Cardiac fibroblast (primary cell): ENCODE measurements around the gene LSAMP.
"Not testable (repeated sequence)": the region's sequence is repeated elsewhere in the genome, so short reads cannot be mapped to it uniquely, and the experiment has no call there.

Experiments
- DNase-seq, 2 donors: peaks; one replicate each; pipeline versions ENCODE4 v3.0.0 to v3.0.0-alpha.2; 2010; ENCODE audit warnings: low read depth in 2 of 2
- H3K4me3 ChIP-seq, 2 donors: replicated peaks in 1 of 2; 1 replicate in 1 of 2; 2 replicates in 1 of 2; pipeline ENCODE4 v1.5.1; 2011; ENCODE audit warnings: low read depth in 2 of 2, low read length in 2 of 2, mild to moderate bottlenecking in 2 of 2, moderate library complexity in 1 of 2
- TF ChIP-seq, protein P1 (sequence below): IDR thresholded peaks from one replicate; pipeline ENCODE4 v1.5.1; 2011; ENCODE audit warnings: low read depth, mild to moderate bottlenecking, low read length, inconsistent platforms

The LSAMP gene

DNA sequence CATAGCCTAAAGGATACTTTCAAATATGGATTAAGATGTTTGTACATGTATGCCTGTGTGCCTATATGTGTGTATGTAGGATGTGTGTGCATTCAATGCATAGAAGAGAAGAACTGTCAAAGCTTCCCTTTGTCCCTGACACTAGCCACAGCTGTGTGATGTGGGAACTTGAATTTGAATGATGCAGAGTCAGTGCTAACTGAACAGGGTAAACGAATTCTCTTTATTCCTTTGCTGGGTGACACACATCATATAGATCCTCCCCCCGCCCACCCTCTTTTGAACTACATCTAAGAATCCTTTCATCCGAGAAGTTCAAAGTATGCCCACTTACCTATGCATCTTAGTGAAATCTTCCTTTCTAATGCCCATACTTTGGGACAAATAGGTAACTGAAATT is 593.7 kb downstream of the LSAMP start:
- no peak overlapping the region for H3K4me3 ChIP-seq
- TF ChIP-seq, protein P1, sequence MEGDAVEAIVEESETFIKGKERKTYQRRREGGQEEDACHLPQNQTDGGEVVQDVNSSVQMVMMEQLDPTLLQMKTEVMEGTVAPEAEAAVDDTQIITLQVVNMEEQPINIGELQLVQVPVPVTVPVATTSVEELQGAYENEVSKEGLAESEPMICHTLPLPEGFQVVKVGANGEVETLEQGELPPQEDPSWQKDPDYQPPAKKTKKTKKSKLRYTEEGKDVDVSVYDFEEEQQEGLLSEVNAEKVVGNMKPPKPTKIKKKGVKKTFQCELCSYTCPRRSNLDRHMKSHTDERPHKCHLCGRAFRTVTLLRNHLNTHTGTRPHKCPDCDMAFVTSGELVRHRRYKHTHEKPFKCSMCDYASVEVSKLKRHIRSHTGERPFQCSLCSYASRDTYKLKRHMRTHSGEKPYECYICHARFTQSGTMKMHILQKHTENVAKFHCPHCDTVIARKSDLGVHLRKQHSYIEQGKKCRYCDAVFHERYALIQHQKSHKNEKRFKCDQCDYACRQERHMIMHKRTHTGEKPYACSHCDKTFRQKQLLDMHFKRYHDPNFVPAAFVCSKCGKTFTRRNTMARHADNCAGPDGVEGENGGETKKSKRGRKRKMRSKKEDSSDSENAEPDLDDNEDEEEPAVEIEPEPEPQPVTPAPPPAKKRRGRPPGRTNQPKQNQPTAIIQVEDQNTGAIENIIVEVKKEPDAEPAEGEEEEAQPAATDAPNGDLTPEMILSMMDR: no peak
- DNase-seq: no peak

DNA sequence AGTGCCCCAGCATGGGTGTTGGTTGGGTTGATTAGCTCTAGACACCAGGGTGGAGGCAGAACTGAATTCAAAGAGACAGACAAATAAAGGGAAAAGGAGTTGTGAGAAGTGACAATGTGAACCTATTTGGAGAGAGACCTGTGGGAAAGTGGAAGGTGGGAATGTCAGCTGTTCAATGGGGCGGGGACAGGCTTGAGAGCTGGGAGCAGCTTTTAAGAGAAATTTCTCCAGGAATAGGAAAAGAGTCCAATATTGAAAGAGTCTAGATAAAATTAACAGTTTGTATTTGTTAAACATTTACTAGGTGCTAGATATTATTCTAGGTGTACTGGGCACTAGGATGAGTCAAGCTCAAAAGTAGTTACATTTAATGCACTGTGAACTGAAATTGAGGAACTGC is 596.6 kb downstream of the LSAMP start:
- DNase-seq: no peak
- TF ChIP-seq, protein P1: no peak
- no peak overlapping the region for H3K4me3 ChIP-seq

DNA sequence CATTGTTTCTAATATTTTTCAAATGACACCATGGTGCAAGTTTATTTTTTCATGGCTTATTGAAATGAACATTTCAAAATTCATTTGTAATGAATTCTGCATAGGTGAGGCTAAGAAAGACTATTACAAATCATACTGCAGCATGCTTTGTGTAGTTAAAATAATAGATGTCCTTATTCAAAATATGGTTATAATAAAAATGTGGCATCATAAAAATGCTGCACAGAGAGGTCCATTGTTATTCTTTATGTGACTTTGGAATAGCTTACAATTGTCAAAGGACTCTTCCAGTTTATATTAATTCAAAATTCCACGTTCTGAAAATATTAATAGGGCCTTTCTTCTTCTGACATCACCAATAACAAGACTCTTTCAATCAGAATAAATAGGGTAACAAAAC is 599.3 kb downstream of the LSAMP start:
- TF ChIP-seq, protein P1: no peak
- no peak overlapping the region for H3K4me3 ChIP-seq
- no peak for DNase-seq

DNA sequence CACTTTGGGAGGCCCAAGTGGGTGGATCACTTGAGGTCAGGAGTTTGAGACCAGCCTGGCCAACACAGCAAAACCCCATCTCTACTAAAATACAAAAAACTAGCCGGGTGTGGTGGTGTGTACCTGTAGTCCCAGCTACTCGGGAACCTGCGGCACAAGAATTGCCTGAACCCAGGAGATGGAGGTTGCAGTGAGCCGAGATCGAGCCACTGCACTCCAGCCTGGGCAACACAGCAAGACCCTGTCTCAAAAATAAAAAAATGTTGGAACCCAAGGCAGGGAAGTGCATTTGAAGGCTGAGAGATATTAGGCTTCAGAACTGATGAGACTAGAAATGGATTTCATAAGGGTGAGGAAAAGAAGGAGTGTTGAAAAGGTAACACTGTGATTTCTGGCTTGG is 600.6 kb downstream of the LSAMP start:
- DNase-seq, H3K4me3 ChIP-seq: not testable (repeated sequence)

DNA sequence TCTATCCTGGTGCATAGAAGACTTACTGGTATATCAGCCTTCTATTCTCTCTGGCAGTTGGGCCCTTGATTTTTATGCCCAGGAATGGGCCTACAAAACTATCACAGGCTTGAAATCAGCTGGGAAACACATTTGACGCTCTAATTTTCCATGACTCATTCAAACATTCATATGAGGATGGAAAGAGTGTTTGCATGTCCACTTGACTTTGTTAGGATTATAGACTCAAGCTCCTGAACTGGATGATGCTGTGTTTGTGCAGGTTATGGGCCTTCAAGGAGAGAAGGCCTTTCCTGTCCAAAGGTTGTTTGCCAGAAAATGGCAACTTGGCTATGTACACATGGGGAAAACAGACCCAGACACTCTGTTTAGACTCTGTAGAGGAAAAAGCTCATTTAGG is 602.1 kb downstream of the LSAMP start:
- TF ChIP-seq, protein P1: no peak
- no peak for DNase-seq
- no peak overlapping the region for H3K4me3 ChIP-seq

DNA sequence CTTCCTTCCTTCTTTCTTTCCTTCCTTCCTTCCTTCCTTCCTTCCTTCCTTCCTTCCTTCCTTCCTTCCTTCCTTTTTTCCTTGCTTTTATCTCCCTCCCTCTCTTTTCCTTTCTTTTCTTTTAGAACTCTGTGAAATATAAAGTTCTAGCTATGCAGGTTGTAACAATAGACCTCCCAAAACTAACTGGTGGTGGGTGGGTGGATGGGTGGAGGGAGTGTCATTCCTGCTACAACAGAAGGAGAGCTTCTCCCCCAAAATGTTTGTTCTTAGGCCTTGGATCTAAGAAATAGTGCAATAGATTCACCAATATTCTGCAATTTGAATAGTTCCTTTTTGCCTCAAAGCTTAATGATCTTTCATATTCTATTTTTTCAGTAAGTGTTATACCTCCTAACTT is 606.0 kb downstream of the LSAMP start:
- no peak for DNase-seq
- H3K4me3 ChIP-seq: no peak overlapping the region
- TF ChIP-seq, protein P1: no peak

DNA sequence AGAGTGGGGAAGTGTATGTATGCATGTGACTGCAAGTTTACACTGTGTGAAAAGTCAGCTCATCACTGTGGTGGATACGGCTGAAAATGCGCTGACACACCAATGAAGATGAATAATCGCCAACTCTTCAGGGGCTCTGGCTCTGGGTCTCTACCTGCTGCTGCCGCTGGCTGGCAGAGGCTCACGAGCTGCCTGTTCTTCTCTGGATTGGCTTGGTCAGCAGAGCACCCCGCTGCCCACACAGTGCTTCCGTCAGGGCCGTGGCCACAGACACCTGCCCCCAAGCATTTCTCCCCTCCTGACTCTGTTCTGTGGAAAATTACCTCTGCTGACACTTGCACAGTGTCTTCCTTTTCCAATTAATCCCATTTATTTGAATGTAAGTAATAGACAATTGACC is 606.5 kb downstream of the LSAMP start:
- TF ChIP-seq, protein P1: no peak
- no peak overlapping the region for H3K4me3 ChIP-seq
- no peak for DNase-seq
